GM12878 (cell line): ENCODE measurements around the gene MIEF1. TPM values are rescaled to one million over a fixed set of nuclear protein-coding genes. Genes with fewer than 3 reads are reported as not detected.

Experiments used
- BCL3 ChIP-seq: IDR thresholded peaks from 2 replicates; pipeline ENCODE4 v1.6.1; 2011; ENCODE audit warnings: borderline replicate concordance, low read depth, mild to moderate bottlenecking, moderate library complexity, low read length; ENCODE audit not compliant: insufficient read depth, poor library complexity, severe bottlenecking
- CBFB ChIP-seq: IDR thresholded peaks from 2 replicates; pipeline ENCODE4 v1.6.1; 2016; ENCODE audit warnings: antibody characterized with exemption, low read depth
- CHD4 ChIP-seq: fragments of 200-600 bp; sonication (generic); IDR thresholded peaks from 2 replicates; pipeline ENCODE4 v1.6.1; 2016; ENCODE audit warnings: mild to moderate bottlenecking
- CREM ChIP-seq: IDR thresholded peaks from 2 replicates; pipeline ENCODE4 v1.6.1; 2014; ENCODE audit warnings: antibody characterized with exemption, low read depth
- EED ChIP-seq: sonication (generic); IDR thresholded peaks from 2 replicates; pipeline ENCODE4 v1.6.1; 2016; ENCODE audit warnings: antibody characterized with exemption, low read depth
- HCFC1 ChIP-seq: fragments of 150-350 bp; IDR thresholded peaks from 2 replicates; pipeline ENCODE4 v1.6.1; 2014; ENCODE audit warnings: low read length
- HDAC6 ChIP-seq: fragments of 200-600 bp; sonication (generic); IDR thresholded peaks from one replicate; pipeline ENCODE4 v1.8.0; 2017; ENCODE audit warnings: antibody characterized with exemption; ENCODE audit not compliant: unreplicated experiment
- IRF5 ChIP-seq: fragments of 450-650 bp; IDR thresholded peaks from 2 replicates; pipeline ENCODE4 v1.6.1; 2017; ENCODE audit warnings: borderline replicate concordance
- KDM1A ChIP-seq: fragments of 200-600 bp; sonication (generic); IDR thresholded peaks from 2 replicates; pipeline ENCODE4 v1.6.1; 2016; ENCODE audit warnings: borderline replicate concordance
- PAX8 ChIP-seq: fragments of 450-650 bp; IDR thresholded peaks from 2 replicates; pipeline ENCODE4 v1.6.1; 2017; ENCODE audit warnings: mild to moderate bottlenecking, moderate library complexity
- PML ChIP-seq: IDR thresholded peaks from 2 replicates; pipeline ENCODE4 v1.6.1; 2012; ENCODE audit warnings: low read length, inconsistent platforms
- RB1 ChIP-seq: fragments of 450-650 bp; formaldehyde crosslinking; IDR thresholded peaks from 2 replicates; pipeline ENCODE4 v1.6.1; 2017; ENCODE audit warnings: mild to moderate bottlenecking, borderline replicate concordance
- RFX5 ChIP-seq: IDR thresholded peaks from 2 replicates; pipeline ENCODE4 v1.6.1; 2011; ENCODE audit warnings: low read depth, low read length, improper control_type of control experiment
- SP1 ChIP-seq: IDR thresholded peaks from one replicate; pipeline ENCODE4 v1.6.1; 2011; ENCODE audit warnings: low read depth, low read length
- TCF7 ChIP-seq: IDR thresholded peaks from 2 replicates; pipeline ENCODE4 v1.6.1; 2014; ENCODE audit warnings: antibody characterized with exemption, borderline replicate concordance
- YY1 ChIP-seq: IDR thresholded peaks from 2 replicates; pipeline ENCODE4 v1.6.1; 2011; ENCODE audit warnings: low read depth, mild to moderate bottlenecking, low read length
- ZBTB11 ChIP-seq: fragments of 450-650 bp; formaldehyde crosslinking; IDR thresholded peaks from 2 replicates; pipeline ENCODE4 v1.5.0; 2022; ENCODE audit warnings: mild to moderate bottlenecking, missing genetic modification characterization
- polyA plus RNA-seq, 11 experiments: library from polyadenylated mRNA; depleted of rRNA in 4 of 11; unstranded in 6 of 11; stranded (reverse) in 5 of 11; fragments of >200 nt; fragmentation: Nextera tagmentation in 4 of 11; fragmentation: Illumina TruSeq in 1 of 11; extraction: Ambion mirVana in 4 of 11; extraction: Trizol in 1 of 11; gene quantifications; 1 replicate in 1 of 11; 2 replicates in 10 of 11; pipeline versions ENCODE4 v1.2.1 to v1.2.3, GENCODE V29; 2011 to 2016; ENCODE audit warnings: inconsistent platforms in 2 of 11, missing spikeins in 2 of 11, low read depth in 1 of 11
- total RNA-seq, 4 experiments: library from RNA; depleted of rRNA in 3 of 4; stranded (reverse); fragments of >200 nt in 3 of 4; fragmentation: Illumina TruSeq in 1 of 4; extraction: Trizol in 1 of 4; gene quantifications; 2 replicates each; pipeline versions ENCODE4 v1.2.1 to v1.2.3, GENCODE V29; 2013 to 2021
- TF ChIP-seq, protein P1 (sequence below): fragments of 450-650 bp; IDR thresholded peaks from 2 replicates; pipeline ENCODE4 v1.6.1; 2017; ENCODE audit warnings: low read depth, mild to moderate bottlenecking, moderate library complexity
- TF ChIP-seq, protein P2 (sequence below): fragments of 450-650 bp; formaldehyde crosslinking; IDR thresholded peaks from 2 replicates; pipeline ENCODE4 v1.4.0; 2020; ENCODE audit warnings: mild to moderate bottlenecking, moderate library complexity

Gene MIEF1
- total and polyA plus RNA-seq, 10 of the 15 experiments (the other 5 are each of a cell fraction or from before 2014, with no cell fraction given), result 12.4 to 52.3 (median 29.3) TPM

- TF ChIP-seq, protein P1, sequence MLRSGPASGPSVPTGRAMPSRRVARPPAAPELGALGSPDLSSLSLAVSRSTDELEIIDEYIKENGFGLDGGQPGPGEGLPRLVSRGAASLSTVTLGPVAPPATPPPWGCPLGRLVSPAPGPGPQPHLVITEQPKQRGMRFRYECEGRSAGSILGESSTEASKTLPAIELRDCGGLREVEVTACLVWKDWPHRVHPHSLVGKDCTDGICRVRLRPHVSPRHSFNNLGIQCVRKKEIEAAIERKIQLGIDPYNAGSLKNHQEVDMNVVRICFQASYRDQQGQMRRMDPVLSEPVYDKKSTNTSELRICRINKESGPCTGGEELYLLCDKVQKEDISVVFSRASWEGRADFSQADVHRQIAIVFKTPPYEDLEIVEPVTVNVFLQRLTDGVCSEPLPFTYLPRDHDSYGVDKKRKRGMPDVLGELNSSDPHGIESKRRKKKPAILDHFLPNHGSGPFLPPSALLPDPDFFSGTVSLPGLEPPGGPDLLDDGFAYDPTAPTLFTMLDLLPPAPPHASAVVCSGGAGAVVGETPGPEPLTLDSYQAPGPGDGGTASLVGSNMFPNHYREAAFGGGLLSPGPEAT, result peak; percentile 84
- TF ChIP-seq SP1, result peak; percentile 100
- peak; percentile 80 for TF ChIP-seq CBFB
- TF ChIP-seq RB1, result peak; percentile 79; the same call in 1 of the 2 replicates
- no peak for TF ChIP-seq PML
- TF ChIP-seq KDM1A, result no peak
- TF ChIP-seq HCFC1, result peak; percentile 68
- TF ChIP-seq CREM, result no peak; the same call in 1 of the 2 replicates
- peak; percentile 56; the same call in 1 of the 2 replicates for TF ChIP-seq EED
- TF ChIP-seq YY1, result peak; percentile 96
- TF ChIP-seq RFX5, result peak; percentile 37; the same call in 1 of the 2 replicates
- TF ChIP-seq CHD4, result 0 out of 2 replicates have a peak, but pooled peaks have one; percentile 52
- TF ChIP-seq, protein P2, sequence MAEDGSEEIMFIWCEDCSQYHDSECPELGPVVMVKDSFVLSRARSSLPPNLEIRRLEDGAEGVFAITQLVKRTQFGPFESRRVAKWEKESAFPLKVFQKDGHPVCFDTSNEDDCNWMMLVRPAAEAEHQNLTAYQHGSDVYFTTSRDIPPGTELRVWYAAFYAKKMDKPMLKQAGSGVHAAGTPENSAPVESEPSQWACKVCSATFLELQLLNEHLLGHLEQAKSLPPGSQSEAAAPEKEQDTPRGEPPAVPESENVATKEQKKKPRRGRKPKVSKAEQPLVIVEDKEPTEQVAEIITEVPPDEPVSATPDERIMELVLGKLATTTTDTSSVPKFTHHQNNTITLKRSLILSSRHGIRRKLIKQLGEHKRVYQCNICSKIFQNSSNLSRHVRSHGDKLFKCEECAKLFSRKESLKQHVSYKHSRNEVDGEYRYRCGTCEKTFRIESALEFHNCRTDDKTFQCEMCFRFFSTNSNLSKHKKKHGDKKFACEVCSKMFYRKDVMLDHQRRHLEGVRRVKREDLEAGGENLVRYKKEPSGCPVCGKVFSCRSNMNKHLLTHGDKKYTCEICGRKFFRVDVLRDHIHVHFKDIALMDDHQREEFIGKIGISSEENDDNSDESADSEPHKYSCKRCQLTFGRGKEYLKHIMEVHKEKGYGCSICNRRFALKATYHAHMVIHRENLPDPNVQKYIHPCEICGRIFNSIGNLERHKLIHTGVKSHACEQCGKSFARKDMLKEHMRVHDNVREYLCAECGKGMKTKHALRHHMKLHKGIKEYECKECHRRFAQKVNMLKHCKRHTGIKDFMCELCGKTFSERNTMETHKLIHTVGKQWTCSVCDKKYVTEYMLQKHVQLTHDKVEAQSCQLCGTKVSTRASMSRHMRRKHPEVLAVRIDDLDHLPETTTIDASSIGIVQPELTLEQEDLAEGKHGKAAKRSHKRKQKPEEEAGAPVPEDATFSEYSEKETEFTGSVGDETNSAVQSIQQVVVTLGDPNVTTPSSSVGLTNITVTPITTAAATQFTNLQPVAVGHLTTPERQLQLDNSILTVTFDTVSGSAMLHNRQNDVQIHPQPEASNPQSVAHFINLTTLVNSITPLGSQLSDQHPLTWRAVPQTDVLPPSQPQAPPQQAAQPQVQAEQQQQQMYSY (CRISPR knock-in tag), result no peak
- TF ChIP-seq PAX8, result no peak
- 0 out of 2 replicates have a peak, but pooled peaks have one; percentile 15 for TF ChIP-seq TCF7
- no peak for TF ChIP-seq BCL3
- TF ChIP-seq IRF5, result no peak
- TF ChIP-seq ZBTB11, result no peak
- TF ChIP-seq HDAC6, result no peak
These were observed 26.8 kb downstream of the MIEF1 start (continued) for GRCh38 chr22:39528681-39529486.
